ENCODE results near the gene KRTAP24-1.

- TF ChIP-seq MXI1 (IDR thresholded peaks at IDR 0.05; ENCODE audit: low read depth, low read length) (no peak), POLR2AphosphoS5 (IDR thresholded peaks at IDR 0.05; ENCODE audit: low read depth, low read length) (no peak), CTCF (IDR thresholded peaks at IDR 0.05) (no peak), PBX3 (IDR thresholded peaks at IDR 0.05) (no peak), RFX5 (IDR thresholded peaks at IDR 0.05; ENCODE audit: low read length) (no peak), RAD21 (IDR thresholded peaks at IDR 0.05; ENCODE audit: low read length) (no peak), JUND (IDR thresholded peaks at IDR 0.05) (no peak), NRF1 (IDR thresholded peaks at IDR 0.05; ENCODE audit: low read depth, low read length) (no peak), ELF1 (IDR thresholded peaks at IDR 0.05) (no peak), GATA2 (CRISPR knock-in tag; IDR thresholded peaks at IDR 0.05) (no peak), EP300 (IDR thresholded peaks at IDR 0.05; ENCODE audit: borderline replicate concordance in 1 of 2, low read depth in 1 of 2, low read length in 1 of 2) (no peak), USF2 (IDR thresholded peaks at IDR 0.05; ENCODE audit: borderline replicate concordance, low read depth, low read length) (no peak), TCF12 (IDR thresholded peaks at IDR 0.05) (no peak)
Observed at GRCh38 chr21:30271611-30272010, 11.1 kb downstream of the KRTAP24-1 start.
